GM23338 (cell line): ENCODE measurements around the gene RAMACL. TPM values are rescaled to one million over a fixed set of nuclear protein-coding genes. Genes with fewer than 3 reads are reported as not detected.
A peak's percentile ranks its signal among the peaks of the same experiment; 100 is the strongest.

ENCODE experiments used
- ATAC-seq: fragments of 200-7000 bp; cut with Tn5 transposase; 3 replicates; pipeline ENCODE4 v1.9.1; 2020
- DNase-seq: peaks from one replicate; pipeline ENCODE4 v3.0.0-alpha.2; 2015; ENCODE audit warnings: low spot score
- H2AFZ ChIP-seq: fragments of 200-600 bp; sonication (generic); 2 replicates; pipeline ENCODE4 v1.8.0; 2016; ENCODE audit warnings: antibody characterized with exemption, mild to moderate bottlenecking, moderate library complexity
- H3F3A ChIP-seq: fragments of 200-600 bp; sonication (generic); replicated peaks from 2 replicates; pipeline ENCODE4 v1.8.0; 2017; ENCODE audit warnings: antibody characterized with exemption, mixed run types, low read depth
- H3K27ac ChIP-seq: fragments of 200-600 bp; sonication (generic); 2 replicates; pipeline ENCODE4 v1.6.1; 2016; ENCODE audit warnings: low read depth
- H3K27me3 ChIP-seq: fragments of 200-600 bp; sonication (generic); 2 replicates; pipeline ENCODE4 v1.8.0; 2016; ENCODE audit warnings: mild to moderate bottlenecking, mixed run types, moderate library complexity; ENCODE audit not compliant: insufficient read depth
- H3K36me3 ChIP-seq: fragments of 200-600 bp; sonication (generic); 2 replicates; pipeline ENCODE4 v1.8.0; 2016; ENCODE audit warnings: mild to moderate bottlenecking; ENCODE audit not compliant: insufficient read depth
- H3K4me1 ChIP-seq: fragments of 200-600 bp; sonication (generic); 2 replicates; pipeline ENCODE4 v1.8.0; 2016; ENCODE audit warnings: mild to moderate bottlenecking, moderate library complexity; ENCODE audit not compliant: insufficient read depth
- H3K4me2 ChIP-seq: fragments of 200-600 bp; sonication (generic); 2 replicates; pipeline ENCODE4 v1.7.1; 2017; ENCODE audit warnings: mixed run types
- H3K4me3 ChIP-seq: fragments of 200-600 bp; sonication (generic); 2 replicates; pipeline ENCODE4 v1.6.1; 2016; ENCODE audit warnings: mixed run types
- H3K79me2 ChIP-seq: fragments of 200-600 bp; sonication (generic); replicated peaks from 2 replicates; pipeline ENCODE4 v1.8.0; 2017; ENCODE audit warnings: mild to moderate bottlenecking; ENCODE audit not compliant: insufficient read depth
- H3K9me2 ChIP-seq: fragments of 200-600 bp; sonication (generic); 2 replicates; pipeline ENCODE4 v1.8.0; 2017; ENCODE audit not compliant: insufficient read depth
- H4K20me1 ChIP-seq: fragments of 200-600 bp; sonication (generic); replicated peaks from 2 replicates; pipeline ENCODE4 v1.8.0; 2017; ENCODE audit warnings: mild to moderate bottlenecking; ENCODE audit not compliant: insufficient read depth
- H3K27ac Mint-ChIP-seq: 2 replicates; pipeline ENCODE4 v1.8.0; 2020; ENCODE audit warnings: inconsistent platforms, mild to moderate bottlenecking, moderate library complexity, mixed read lengths
- H3K27me3 Mint-ChIP-seq: 3 replicates; pipeline ENCODE4 v1.8.0; 2022; ENCODE audit warnings: low read depth, mild to moderate bottlenecking, moderate library complexity, mixed read lengths, inconsistent platforms; ENCODE audit not compliant: insufficient read depth, poor library complexity
- H3K36me3 Mint-ChIP-seq: 3 replicates; pipeline ENCODE4 v1.8.0; 2021; ENCODE audit warnings: low read depth, mild to moderate bottlenecking, inconsistent platforms, moderate library complexity, mixed read lengths
- H3K4me1 Mint-ChIP-seq: 3 replicates; pipeline ENCODE4 v1.8.0; 2020; ENCODE audit warnings: mild to moderate bottlenecking, inconsistent platforms, mixed read lengths
- H3K4me3 Mint-ChIP-seq: 3 replicates; pipeline ENCODE4 v1.8.0; 2021; ENCODE audit warnings: moderate library complexity, mild to moderate bottlenecking, inconsistent platforms, mixed read lengths
- H3K9me3 Mint-ChIP-seq: 3 replicates; pipeline ENCODE4 v1.8.0; 2020; ENCODE audit warnings: moderate library complexity, mild to moderate bottlenecking, inconsistent platforms, mixed read lengths
- CREB1 ChIP-seq: fragments of 250-450 bp; sonication (Bioruptor Pico); IDR thresholded peaks from 2 replicates; pipeline ENCODE4 v1.5.0; 2020; ENCODE audit warnings: low read depth, mild to moderate bottlenecking, moderate library complexity
- EZH2 ChIP-seq: fragments of 200-600 bp; sonication (generic); IDR thresholded peaks from one replicate; pipeline ENCODE4 v1.8.0; 2017; ENCODE audit warnings: antibody characterized with exemption, mild to moderate bottlenecking, low read depth; ENCODE audit not compliant: unreplicated experiment
- EZH2phosphoT487 ChIP-seq: fragments of 200-600 bp; sonication (generic); IDR thresholded peaks from one replicate; pipeline ENCODE4 v1.8.1; 2018; ENCODE audit warnings: antibody characterized with exemption; ENCODE audit not compliant: unreplicated experiment
- JUNB ChIP-seq: IDR thresholded peaks from one replicate; pipeline ENCODE4 v1.6.1; 2016; ENCODE audit warnings: antibody characterized with exemption; ENCODE audit not compliant: unreplicated experiment
- NANOG ChIP-seq: IDR thresholded peaks from 2 replicates; pipeline ENCODE4 v1.6.1; 2016; ENCODE audit warnings: antibody characterized with exemption, borderline replicate concordance
- POLR2AphosphoS5 ChIP-seq: IDR thresholded peaks from 2 replicates; pipeline ENCODE4 v1.6.1; 2016; ENCODE audit warnings: antibody characterized with exemption, low read depth
- STAT1 ChIP-seq: IDR thresholded peaks from one replicate; pipeline ENCODE4 v1.6.1; 2016; ENCODE audit warnings: antibody characterized with exemption; ENCODE audit not compliant: unreplicated experiment
- ZNF114 ChIP-seq: fragments of 250-450 bp; sonication (Bioruptor Pico); IDR thresholded peaks from 2 replicates; pipeline ENCODE4 v1.5.0; 2020; ENCODE audit warnings: mild to moderate bottlenecking, moderate library complexity
- ZNF331 ChIP-seq: fragments of 250-450 bp; sonication (Bioruptor Pico); IDR thresholded peaks from 2 replicates; pipeline ENCODE4 v1.5.0; 2020; ENCODE audit warnings: low read depth, mild to moderate bottlenecking, moderate library complexity
- polyA plus RNA-seq: library from polyadenylated mRNA; unstranded; fragments of >200 nt; fragmentation: Nextera tagmentation; extraction: Ambion mirVana; gene quantifications from 2 replicates; pipeline ENCODE4 v1.2.1, GENCODE V29; 2016
- total RNA-seq: library from RNA; depleted of rRNA; stranded (reverse); fragments of >200 nt; shearing (Covaris generic); gene quantifications from 2 replicates; pipeline ENCODE4 v1.2.3, GENCODE V29; 2014
- TF ChIP-seq, protein P1 (sequence below): IDR thresholded peaks from 2 replicates; pipeline ENCODE4 v1.6.1; 2016; ENCODE audit warnings: antibody characterized with exemption
- TF ChIP-seq, protein P2 (sequence below): fragments of 250-450 bp; sonication (Bioruptor Pico); IDR thresholded peaks from 2 replicates; pipeline ENCODE4 v1.5.0; 2020; ENCODE audit warnings: mild to moderate bottlenecking, moderate library complexity
- TF ChIP-seq, protein P3 (sequence below): IDR thresholded peaks from one replicate; pipeline ENCODE4 v1.6.1; 2018; ENCODE audit warnings: antibody characterized with exemption; ENCODE audit not compliant: unreplicated experiment
- TF ChIP-seq, protein P4 (sequence below), 2 experiments: fragments of 200-600 bp in 1 of 2; sonication (generic) in 1 of 2; conservative IDR thresholded peaks; 2 replicates each; pipeline versions ENCODE4 v1.5.1 to v1.6.1; 2016 to 2017; ENCODE audit warnings: antibody characterized with exemption in 2 of 2, low read depth in 2 of 2, mild to moderate bottlenecking in 2 of 2, moderate library complexity in 1 of 2

RAMACL gene
- total and polyA plus RNA-seq, 2 experiments from 2014 or later = 0.61 to 4.0 TPM

DNA sequence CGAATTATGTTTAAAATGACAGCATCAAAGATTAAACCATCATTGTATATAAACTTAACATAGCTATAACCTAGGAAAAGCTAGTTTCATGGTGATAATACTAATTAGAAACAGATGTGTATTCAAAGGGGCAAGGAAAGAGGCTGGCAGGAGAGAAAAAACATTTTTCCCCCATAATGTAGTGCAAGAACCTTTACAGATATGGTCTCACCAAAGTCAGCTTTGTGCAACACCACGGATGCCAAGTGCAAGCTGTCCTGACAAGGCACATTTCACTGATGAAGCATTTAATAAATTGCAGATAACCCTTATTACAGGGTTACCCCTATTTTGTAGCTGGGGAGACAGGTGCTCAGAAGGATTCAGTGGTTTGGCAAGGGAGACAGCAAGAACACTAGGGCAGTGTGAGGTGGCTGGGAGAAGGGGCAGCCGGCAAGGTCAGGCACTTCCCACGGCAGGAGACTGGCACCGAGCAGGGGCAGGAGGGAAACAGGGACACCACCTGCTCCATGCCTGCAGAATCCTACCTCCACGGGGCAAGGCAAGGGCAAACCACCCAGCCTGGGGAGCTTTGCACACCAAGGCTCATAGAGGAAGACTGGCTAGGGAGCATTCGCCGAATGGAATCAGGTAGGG is 34.1 kb upstream of the RAMACL start:
- Histone ChIP-seq H3K27ac (no peak overlapping the region), H3K4me3 (no peak overlapping the region), H4K20me1 (peaks cover 19% of the 10 kb centered on the region; the same call in 1 of the 2 replicates), H2AFZ (no peak overlapping the region), H3K4me2 (peak overlapping the region; percentile 34; the same call in 1 of the 2 replicates), H3K27me3 (peaks cover 3% of the 10 kb centered on the region; the same call in 1 of the 2 replicates), H3K4me1 (peaks cover 33% of the 10 kb centered on the region), H3K9me2 (no peaks in the 10 kb centered on the region), H3K79me2 (peaks cover 90% of the 10 kb centered on the region), H3F3A (no peaks in the 10 kb centered on the region), H3K36me3 (no peaks in the 10 kb centered on the region)
- no peaks in the 10 kb centered on the region for H3K9me3 Mint-ChIP-seq
- peak; percentile 38; the same call in 2 of the 3 replicates for ATAC-seq
- H3K36me3 Mint-ChIP-seq = peaks cover 16% of the 10 kb centered on the region
- TF ChIP-seq CREB1 (CRISPR knock-in tag) = no peak
- TF ChIP-seq, protein P1, sequence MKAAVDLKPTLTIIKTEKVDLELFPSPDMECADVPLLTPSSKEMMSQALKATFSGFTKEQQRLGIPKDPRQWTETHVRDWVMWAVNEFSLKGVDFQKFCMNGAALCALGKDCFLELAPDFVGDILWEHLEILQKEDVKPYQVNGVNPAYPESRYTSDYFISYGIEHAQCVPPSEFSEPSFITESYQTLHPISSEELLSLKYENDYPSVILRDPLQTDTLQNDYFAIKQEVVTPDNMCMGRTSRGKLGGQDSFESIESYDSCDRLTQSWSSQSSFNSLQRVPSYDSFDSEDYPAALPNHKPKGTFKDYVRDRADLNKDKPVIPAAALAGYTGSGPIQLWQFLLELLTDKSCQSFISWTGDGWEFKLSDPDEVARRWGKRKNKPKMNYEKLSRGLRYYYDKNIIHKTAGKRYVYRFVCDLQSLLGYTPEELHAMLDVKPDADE = no peak
- TF ChIP-seq JUNB = no peak
- TF ChIP-seq, protein P2, sequence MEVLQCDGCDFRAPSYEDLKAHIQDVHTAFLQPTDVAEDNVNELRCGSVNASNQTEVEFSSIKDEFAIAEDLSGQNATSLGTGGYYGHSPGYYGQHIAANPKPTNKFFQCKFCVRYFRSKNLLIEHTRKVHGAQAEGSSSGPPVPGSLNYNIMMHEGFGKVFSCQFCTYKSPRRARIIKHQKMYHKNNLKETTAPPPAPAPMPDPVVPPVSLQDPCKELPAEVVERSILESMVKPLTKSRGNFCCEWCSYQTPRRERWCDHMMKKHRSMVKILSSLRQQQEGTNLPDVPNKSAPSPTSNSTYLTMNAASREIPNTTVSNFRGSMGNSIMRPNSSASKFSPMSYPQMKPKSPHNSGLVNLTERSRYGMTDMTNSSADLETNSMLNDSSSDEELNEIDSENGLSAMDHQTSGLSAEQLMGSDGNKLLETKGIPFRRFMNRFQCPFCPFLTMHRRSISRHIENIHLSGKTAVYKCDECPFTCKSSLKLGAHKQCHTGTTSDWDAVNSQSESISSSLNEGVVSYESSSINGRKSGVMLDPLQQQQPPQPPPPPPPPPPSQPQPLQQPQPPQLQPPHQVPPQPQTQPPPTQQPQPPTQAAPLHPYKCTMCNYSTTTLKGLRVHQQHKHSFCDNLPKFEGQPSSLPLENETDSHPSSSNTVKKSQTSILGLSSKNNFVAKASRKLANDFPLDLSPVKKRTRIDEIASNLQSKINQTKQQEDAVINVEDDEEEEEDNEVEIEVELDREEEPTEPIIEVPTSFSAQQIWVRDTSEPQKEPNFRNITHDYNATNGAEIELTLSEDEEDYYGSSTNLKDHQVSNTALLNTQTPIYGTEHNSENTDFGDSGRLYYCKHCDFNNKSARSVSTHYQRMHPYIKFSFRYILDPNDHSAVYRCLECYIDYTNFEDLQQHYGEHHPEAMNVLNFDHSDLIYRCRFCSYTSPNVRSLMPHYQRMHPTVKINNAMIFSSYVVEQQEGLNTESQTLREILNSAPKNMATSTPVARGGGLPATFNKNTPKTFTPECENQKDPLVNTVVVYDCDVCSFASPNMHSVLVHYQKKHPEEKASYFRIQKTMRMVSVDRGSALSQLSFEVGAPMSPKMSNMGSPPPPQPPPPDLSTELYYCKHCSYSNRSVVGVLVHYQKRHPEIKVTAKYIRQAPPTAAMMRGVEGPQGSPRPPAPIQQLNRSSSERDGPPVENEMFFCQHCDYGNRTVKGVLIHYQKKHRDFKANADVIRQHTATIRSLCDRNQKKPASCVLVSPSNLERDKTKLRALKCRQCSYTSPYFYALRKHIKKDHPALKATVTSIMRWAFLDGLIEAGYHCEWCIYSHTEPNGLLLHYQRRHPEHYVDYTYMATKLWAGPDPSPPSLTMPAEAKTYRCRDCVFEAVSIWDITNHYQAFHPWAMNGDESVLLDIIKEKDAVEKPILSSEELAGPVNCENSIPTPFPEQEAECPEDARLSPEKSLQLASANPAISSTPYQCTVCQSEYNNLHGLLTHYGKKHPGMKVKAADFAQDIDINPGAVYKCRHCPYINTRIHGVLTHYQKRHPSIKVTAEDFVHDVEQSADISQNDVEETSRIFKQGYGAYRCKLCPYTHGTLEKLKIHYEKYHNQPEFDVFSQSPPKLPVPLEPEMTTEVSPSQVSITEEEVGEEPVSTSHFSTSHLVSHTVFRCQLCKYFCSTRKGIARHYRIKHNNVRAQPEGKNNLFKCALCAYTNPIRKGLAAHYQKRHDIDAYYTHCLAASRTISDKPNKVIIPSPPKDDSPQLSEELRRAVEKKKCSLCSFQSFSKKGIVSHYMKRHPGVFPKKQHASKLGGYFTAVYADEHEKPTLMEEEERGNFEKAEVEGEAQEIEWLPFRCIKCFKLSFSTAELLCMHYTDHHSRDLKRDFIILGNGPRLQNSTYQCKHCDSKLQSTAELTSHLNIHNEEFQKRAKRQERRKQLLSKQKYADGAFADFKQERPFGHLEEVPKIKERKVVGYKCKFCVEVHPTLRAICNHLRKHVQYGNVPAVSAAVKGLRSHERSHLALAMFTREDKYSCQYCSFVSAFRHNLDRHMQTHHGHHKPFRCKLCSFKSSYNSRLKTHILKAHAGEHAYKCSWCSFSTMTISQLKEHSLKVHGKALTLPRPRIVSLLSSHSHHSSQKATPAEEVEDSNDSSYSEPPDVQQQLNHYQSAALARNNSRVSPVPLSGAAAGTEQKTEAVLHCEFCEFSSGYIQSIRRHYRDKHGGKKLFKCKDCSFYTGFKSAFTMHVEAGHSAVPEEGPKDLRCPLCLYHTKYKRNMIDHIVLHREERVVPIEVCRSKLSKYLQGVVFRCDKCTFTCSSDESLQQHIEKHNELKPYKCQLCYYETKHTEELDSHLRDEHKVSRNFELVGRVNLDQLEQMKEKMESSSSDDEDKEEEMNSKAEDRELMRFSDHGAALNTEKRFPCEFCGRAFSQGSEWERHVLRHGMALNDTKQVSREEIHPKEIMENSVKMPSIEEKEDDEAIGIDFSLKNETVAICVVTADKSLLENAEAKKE = no peak
- TF ChIP-seq, protein P3, sequence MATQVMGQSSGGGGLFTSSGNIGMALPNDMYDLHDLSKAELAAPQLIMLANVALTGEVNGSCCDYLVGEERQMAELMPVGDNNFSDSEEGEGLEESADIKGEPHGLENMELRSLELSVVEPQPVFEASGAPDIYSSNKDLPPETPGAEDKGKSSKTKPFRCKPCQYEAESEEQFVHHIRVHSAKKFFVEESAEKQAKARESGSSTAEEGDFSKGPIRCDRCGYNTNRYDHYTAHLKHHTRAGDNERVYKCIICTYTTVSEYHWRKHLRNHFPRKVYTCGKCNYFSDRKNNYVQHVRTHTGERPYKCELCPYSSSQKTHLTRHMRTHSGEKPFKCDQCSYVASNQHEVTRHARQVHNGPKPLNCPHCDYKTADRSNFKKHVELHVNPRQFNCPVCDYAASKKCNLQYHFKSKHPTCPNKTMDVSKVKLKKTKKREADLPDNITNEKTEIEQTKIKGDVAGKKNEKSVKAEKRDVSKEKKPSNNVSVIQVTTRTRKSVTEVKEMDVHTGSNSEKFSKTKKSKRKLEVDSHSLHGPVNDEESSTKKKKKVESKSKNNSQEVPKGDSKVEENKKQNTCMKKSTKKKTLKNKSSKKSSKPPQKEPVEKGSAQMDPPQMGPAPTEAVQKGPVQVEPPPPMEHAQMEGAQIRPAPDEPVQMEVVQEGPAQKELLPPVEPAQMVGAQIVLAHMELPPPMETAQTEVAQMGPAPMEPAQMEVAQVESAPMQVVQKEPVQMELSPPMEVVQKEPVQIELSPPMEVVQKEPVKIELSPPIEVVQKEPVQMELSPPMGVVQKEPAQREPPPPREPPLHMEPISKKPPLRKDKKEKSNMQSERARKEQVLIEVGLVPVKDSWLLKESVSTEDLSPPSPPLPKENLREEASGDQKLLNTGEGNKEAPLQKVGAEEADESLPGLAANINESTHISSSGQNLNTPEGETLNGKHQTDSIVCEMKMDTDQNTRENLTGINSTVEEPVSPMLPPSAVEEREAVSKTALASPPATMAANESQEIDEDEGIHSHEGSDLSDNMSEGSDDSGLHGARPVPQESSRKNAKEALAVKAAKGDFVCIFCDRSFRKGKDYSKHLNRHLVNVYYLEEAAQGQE = no peak
- TF ChIP-seq EZH2 = no peak
- no peak for TF ChIP-seq STAT1
- no peak for TF ChIP-seq ZNF114
- no peak for TF ChIP-seq POLR2AphosphoS5
- TF ChIP-seq, protein P4, sequence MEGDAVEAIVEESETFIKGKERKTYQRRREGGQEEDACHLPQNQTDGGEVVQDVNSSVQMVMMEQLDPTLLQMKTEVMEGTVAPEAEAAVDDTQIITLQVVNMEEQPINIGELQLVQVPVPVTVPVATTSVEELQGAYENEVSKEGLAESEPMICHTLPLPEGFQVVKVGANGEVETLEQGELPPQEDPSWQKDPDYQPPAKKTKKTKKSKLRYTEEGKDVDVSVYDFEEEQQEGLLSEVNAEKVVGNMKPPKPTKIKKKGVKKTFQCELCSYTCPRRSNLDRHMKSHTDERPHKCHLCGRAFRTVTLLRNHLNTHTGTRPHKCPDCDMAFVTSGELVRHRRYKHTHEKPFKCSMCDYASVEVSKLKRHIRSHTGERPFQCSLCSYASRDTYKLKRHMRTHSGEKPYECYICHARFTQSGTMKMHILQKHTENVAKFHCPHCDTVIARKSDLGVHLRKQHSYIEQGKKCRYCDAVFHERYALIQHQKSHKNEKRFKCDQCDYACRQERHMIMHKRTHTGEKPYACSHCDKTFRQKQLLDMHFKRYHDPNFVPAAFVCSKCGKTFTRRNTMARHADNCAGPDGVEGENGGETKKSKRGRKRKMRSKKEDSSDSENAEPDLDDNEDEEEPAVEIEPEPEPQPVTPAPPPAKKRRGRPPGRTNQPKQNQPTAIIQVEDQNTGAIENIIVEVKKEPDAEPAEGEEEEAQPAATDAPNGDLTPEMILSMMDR (conservative IDR thresholded peaks at IDR 0.05; ENCODE audit: low read depth in 2 of 2) = no peak
- TF ChIP-seq EZH2phosphoT487 = no peak
- TF ChIP-seq ZNF331 (CRISPR knock-in tag) = no peak
- TF ChIP-seq NANOG = no peak
- H3K27ac Mint-ChIP-seq = no peak overlapping the region
- peak overlapping the region; percentile 34 for H3K4me3 Mint-ChIP-seq
- DNase-seq = no peak
- H3K4me1 Mint-ChIP-seq = peaks cover 53% of the 10 kb centered on the region
- H3K27me3 Mint-ChIP-seq = peaks cover 3% of the 10 kb centered on the region
